Measurements from ENCODE around the gene OMP.
A peak's percentile ranks its signal among the peaks of the same experiment; 100 is the strongest.

The OMP gene

GRCh38 chr11:77088236-77089003, 14.2 kb upstream of the OMP start:
- no peak overlapping the region for H3K4me3 ChIP-seq (ENCODE audit: low read depth, low read length)
- TF ChIP-seq CTCF (IDR thresholded peaks at IDR 0.05; ENCODE audit: low read depth, low read length): no peak

GRCh38 chr11:77089004-77089545, 13.6 kb upstream of the OMP start:
- H3K4me3 ChIP-seq (ENCODE audit: low read depth, low read length): no peak overlapping the region
- no peak for TF ChIP-seq CTCF (IDR thresholded peaks at IDR 0.05; ENCODE audit: low read depth, low read length)

- H3K4me3 ChIP-seq (ENCODE audit: low read depth, low read length): no peak overlapping the region
- TF ChIP-seq CTCF (IDR thresholded peaks at IDR 0.05; ENCODE audit: low read depth, low read length): no peak
Measured at GRCh38 chr11:77090046-77090372, 12.6 kb upstream of the OMP start.

- TF ChIP-seq CTCF (IDR thresholded peaks at IDR 0.05; ENCODE audit: low read depth, low read length): no peak
- H3K4me3 ChIP-seq (ENCODE audit: low read depth, low read length): no peak overlapping the region
Measured at GRCh38 chr11:77090373-77091111, 12.1 kb upstream of the OMP start.

GRCh38 chr11:77091146-77091940, 11.3 kb upstream of the OMP start:
- no peak overlapping the region for H3K4me3 ChIP-seq (ENCODE audit: low read depth, low read length)
- TF ChIP-seq CTCF (IDR thresholded peaks at IDR 0.05; ENCODE audit: low read depth, low read length): peak; percentile 86

GRCh38 chr11:77092382-77092781, 10.3 kb upstream of the OMP start:
- no peak for TF ChIP-seq CTCF (IDR thresholded peaks at IDR 0.05; ENCODE audit: low read depth, low read length)
- H3K4me3 ChIP-seq (ENCODE audit: low read depth, low read length): no peak overlapping the region
